HCT116 (cell line): ENCODE data around the gene UTS2R. TPM values are rescaled to one million over a fixed set of nuclear protein-coding genes. Genes with fewer than 3 reads are reported as not detected.

Experiments
- ATAC-seq: fragments of 200-7000 bp; cut with Tn5 transposase; 2 replicates; pipeline ENCODE4 v1.9.1; 2020; ENCODE audit warnings: mild to moderate bottlenecking, moderate library complexity
- BruUV-seq: library from RNA; stranded (reverse); fragments of 400-500 nt; replicated peaks from 2 replicates; lab custom pipeline; 2021; lab: Mats Ljungman, UMichigan
- CTCF ChIA-PET: fragments of 300-600 bp; sonication (Branson Sonifier 250); formaldehyde crosslinking; loops from one replicate; lab custom pipeline; 2021; ENCODE audit warnings: antibody characterized with exemption; lab: Charles Lee
- POLR2A ChIA-PET: fragments of 300-600, 350-600 bp; sonication (Branson Sonifier 250); formaldehyde crosslinking; loops from one replicate; lab custom pipeline; 2021; ENCODE audit warnings: antibody characterized with exemption; lab: Charles Lee
- RAD21 ChIA-PET, 2 experiments: fragments of 300-600 bp; sonication (Branson Sonifier 250); formaldehyde crosslinking; loops; one replicate each; lab custom pipeline; 2023; ENCODE audit warnings: low total read pairs in 2 of 2; ENCODE audit not compliant: uncharacterized antibody in 2 of 2, unreplicated experiment in 2 of 2, low non-redundant PET in 1 of 2; lab: Charles Lee
- DNase-seq: peaks from one replicate; pipeline ENCODE4 v3.0.0-alpha.2; 2010; ENCODE audit warnings: low read depth, low spot score
- H2AFZ ChIP-seq: fragments of 200-600 bp; shearing (Covaris generic), sonication (generic); 2 replicates; pipeline ENCODE4 v1.6.1; 2017; ENCODE audit warnings: low read depth, mixed run types, mixed read lengths, antibody characterized with exemption, low read length; ENCODE audit not compliant: poor library complexity, severe bottlenecking
- H3K27ac ChIP-seq: 2 replicates; pipeline ENCODE4 v1.5.1; 2012; ENCODE audit warnings: low read depth, low read length
- H3K27me3 ChIP-seq: fragments of 200-600 bp; sonication (generic); 2 replicates; pipeline ENCODE4 v1.6.1; 2016; ENCODE audit warnings: mixed run types, low read length, mixed read lengths; ENCODE audit not compliant: insufficient read depth
- H3K36me3 ChIP-seq, 2 experiments: fragments of 200-500 bp in 1 of 2; fragments of 200-600 bp in 1 of 2; sonication (Bioruptor generic) in 1 of 2; sonication (generic) in 1 of 2; 2 replicates each; pipeline versions ENCODE4 v1.5.1 to v1.6.1; 2014 to 2016; ENCODE audit warnings: low read length in 2 of 2, inconsistent platforms in 1 of 2, mixed read lengths in 1 of 2, mixed run types in 1 of 2; ENCODE audit not compliant: insufficient read depth in 2 of 2, control insufficient read depth in 1 of 2
- H3K4me1 ChIP-seq, 2 experiments: fragments of 200-600 bp in 1 of 2; sonication (generic) in 1 of 2; 2 replicates each; pipeline versions ENCODE4 v1.5.1 to v1.6.1; 2012 to 2017; ENCODE audit warnings: low read length in 2 of 2, inconsistent platforms in 1 of 2, mild to moderate bottlenecking in 1 of 2, mixed read lengths in 1 of 2, mixed run types in 1 of 2, moderate library complexity in 1 of 2; ENCODE audit not compliant: insufficient read depth in 2 of 2, control insufficient read depth in 1 of 2
- H3K4me2 ChIP-seq: fragments of 200-600 bp; sonication (generic); 2 replicates; pipeline ENCODE4 v1.6.1; 2017; ENCODE audit warnings: mixed run types, low read length, mixed read lengths
- H3K4me3 ChIP-seq, 2 experiments: fragments of 200-600 bp in 1 of 2; sonication (generic) in 1 of 2; replicated peaks in 1 of 2; 2 replicates each; pipeline ENCODE4 v1.5.1; 2011 to 2016; ENCODE audit warnings: low read length in 2 of 2, control low read depth in 1 of 2, low read depth in 1 of 2, mild to moderate bottlenecking in 1 of 2, mixed read lengths in 1 of 2, mixed run types in 1 of 2
- H3K79me2 ChIP-seq: fragments of 200-600 bp; sonication (generic); 2 replicates; pipeline ENCODE4 v1.6.1; 2017; ENCODE audit warnings: mild to moderate bottlenecking, mixed run types, low read length, moderate library complexity, mixed read lengths; ENCODE audit not compliant: insufficient read depth
- H3K9ac ChIP-seq: fragments of 200-600 bp; sonication (generic); 2 replicates; pipeline ENCODE4 v1.6.1; 2016; ENCODE audit warnings: low read length, mixed read lengths
- H3K9me2 ChIP-seq: fragments of 200-600 bp; sonication (generic), shearing (Covaris generic); 2 replicates; pipeline ENCODE4 v1.6.1; 2017; ENCODE audit warnings: mixed run types, mild to moderate bottlenecking, moderate library complexity; ENCODE audit not compliant: insufficient read depth
- H3K9me3 ChIP-seq, 2 experiments: fragments of 200-500 bp in 1 of 2; fragments of 200-600 bp in 1 of 2; sonication (Bioruptor generic) in 1 of 2; sonication (generic) in 1 of 2; 2 replicates each; pipeline ENCODE4 v1.6.1; 2014 to 2017; ENCODE audit warnings: low read length in 2 of 2, mixed read lengths in 2 of 2, inconsistent platforms in 1 of 2, low read depth in 1 of 2, mild to moderate bottlenecking in 1 of 2, mixed run types in 1 of 2, moderate library complexity in 1 of 2; ENCODE audit not compliant: control insufficient read depth in 1 of 2, insufficient read depth in 1 of 2
- H4K20me1 ChIP-seq: fragments of 200-600 bp; sonication (generic), shearing (Covaris generic); 2 replicates; pipeline ENCODE4 v1.6.1; 2017; ENCODE audit warnings: mixed run types, mild to moderate bottlenecking, moderate library complexity; ENCODE audit not compliant: insufficient read depth
- EGR1 ChIP-seq: IDR thresholded peaks from 2 replicates; pipeline ENCODE4 v1.6.1; 2012; ENCODE audit warnings: low read depth
- ELF1 ChIP-seq: IDR thresholded peaks from 2 replicates; pipeline ENCODE4 v1.6.1; 2012; ENCODE audit warnings: low read depth, borderline replicate concordance
- EZH2phosphoT487 ChIP-seq: fragments of 200-600 bp; IDR thresholded peaks from 2 replicates; pipeline ENCODE4 v1.6.1; 2018; ENCODE audit warnings: antibody characterized with exemption, borderline replicate concordance
- FOSL1 ChIP-seq: IDR thresholded peaks from 2 replicates; pipeline ENCODE4 v1.6.1; 2012; ENCODE audit warnings: low read depth
- POLR2A ChIP-seq: IDR thresholded peaks from 2 replicates; pipeline ENCODE4 v1.7.0; 2011; ENCODE audit warnings: borderline replicate concordance; ENCODE audit not compliant: insufficient read depth, insufficient read length; ENCODE audit errors: extremely low read depth
- POLR2AphosphoS5 ChIP-seq: IDR thresholded peaks from 2 replicates; pipeline ENCODE4 v1.6.1; 2011; ENCODE audit warnings: mild to moderate bottlenecking, low read depth, low read length, moderate library complexity
- SIN3A ChIP-seq: IDR thresholded peaks from 2 replicates; pipeline ENCODE4 v1.6.1; 2012; ENCODE audit warnings: low read depth
- SP1 ChIP-seq: IDR thresholded peaks from 2 replicates; pipeline ENCODE4 v1.6.1; 2012; ENCODE audit warnings: low read depth
- SRF ChIP-seq: IDR thresholded peaks from 2 replicates; pipeline ENCODE4 v1.6.1; 2012; ENCODE audit warnings: low read depth
- TCF7L2 ChIP-seq: IDR thresholded peaks from 2 replicates; pipeline ENCODE4 v1.7.0; 2011; ENCODE audit warnings: borderline replicate concordance, inconsistent platforms; ENCODE audit not compliant: insufficient read depth, insufficient read length; ENCODE audit errors: extremely low read depth
- YY1 ChIP-seq: IDR thresholded peaks from 2 replicates; pipeline ENCODE4 v1.6.1; 2011; ENCODE audit warnings: low read length, low read depth, moderate library complexity, mild to moderate bottlenecking; ENCODE audit not compliant: insufficient replicate concordance; ENCODE audit errors: extremely low read depth
- ZFX ChIP-seq: fragments of 450-650 bp; IDR thresholded peaks from 2 replicates; pipeline ENCODE4 v1.6.1; 2017
- intact Hi-C: fragments of 100-400 bp; cut with micrococcal nuclease; formaldehyde crosslinking; loops from 2 replicates; pipeline ENCODE4 v1.10.0; 2022
- total RNA-seq: library from RNA; stranded (reverse); gene quantifications from one replicate; pipeline ENCODE4 v1.2.1, GENCODE V29; 2021; ENCODE audit not compliant: unreplicated experiment
- TF ChIP-seq, protein P1 (sequence below): IDR thresholded peaks from 2 replicates; pipeline ENCODE4 v1.6.1; 2011; ENCODE audit warnings: mild to moderate bottlenecking, low read length, moderate library complexity; ENCODE audit not compliant: insufficient replicate concordance; ENCODE audit errors: extremely low read depth
- TF ChIP-seq, protein P2 (sequence below): IDR thresholded peaks from 2 replicates; pipeline ENCODE4 v1.6.1; 2012

Gene UTS2R
- total RNA-seq, 1 experiment from 2014 or later, result not detected

DNA sequence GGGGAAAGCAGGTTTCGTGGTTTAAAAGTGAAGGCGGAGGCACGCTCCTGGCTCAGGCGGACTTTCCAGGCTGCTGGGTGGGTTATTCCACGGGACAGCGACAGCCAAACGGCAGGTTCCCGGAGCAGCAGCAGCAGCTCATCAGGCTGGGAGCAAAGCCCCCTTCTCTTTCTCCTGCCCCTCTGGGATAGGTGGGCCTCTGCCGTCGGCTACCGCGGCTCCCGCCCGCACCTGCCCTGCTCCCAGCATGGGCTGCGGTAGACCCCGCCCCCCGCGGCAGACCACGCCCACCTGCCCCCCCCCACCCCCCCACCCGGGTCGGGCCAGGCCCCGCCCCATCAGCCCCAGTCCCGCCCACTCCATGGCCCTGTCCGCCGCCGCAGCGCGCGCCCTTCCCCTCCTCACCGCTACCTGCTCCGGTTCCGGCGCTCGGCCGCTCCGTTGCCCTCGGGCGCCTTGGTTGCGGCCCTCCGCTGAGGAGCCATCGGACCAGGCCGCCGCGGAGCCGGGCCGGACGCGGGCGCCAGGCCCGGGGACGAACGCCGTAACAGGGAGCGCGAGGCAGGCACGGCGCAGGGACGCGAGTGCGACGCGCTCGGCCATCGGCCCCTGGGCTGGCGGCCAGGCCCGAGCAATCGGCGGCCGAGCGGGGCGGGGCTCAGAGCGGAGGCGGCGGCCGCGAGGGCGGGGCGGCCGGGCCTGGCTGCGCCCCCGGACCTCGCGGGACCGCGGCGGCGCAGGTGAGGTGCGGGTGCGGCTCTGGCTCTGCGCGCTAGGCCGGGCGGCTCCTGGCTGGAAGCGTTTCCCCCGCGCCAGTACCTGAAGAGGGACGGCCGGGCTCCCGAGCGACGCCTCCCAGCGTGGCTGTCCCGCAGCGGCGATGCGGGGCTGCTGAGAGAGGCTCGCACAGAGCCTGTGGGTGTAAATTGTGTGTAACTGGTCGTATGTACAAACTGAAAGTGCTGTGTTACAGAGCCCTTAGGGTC lies 46.7 kb downstream of the UTS2R start, which contains the start of the genes HEXD and OGFOD3:
TSS of gene HEXD (plus strand) at position 347 of the 986 bp plus-strand sequence. CDS start 1,453 bp downstream, outside the sequence.
TSS of gene OGFOD3 (minus strand) at position 586 of the 986 bp plus-strand sequence. CDS start at position 485, 101 bp downstream.
- RAD21 ChIA-PET, result no interaction called here
- Histone ChIP-seq H3K36me3 (peaks cover 0 to 3% of the 10 kb centered on the region in 2 experiments; a peak in 1 of 4 replicates), H3K9me3 (peaks cover 0 to 2% of the 10 kb centered on the region in 2 experiments; a peak in 1 of 4 replicates), H3K4me2 (peak within 1 kb of the TSS; percentile 92), H2AFZ (no peak within 1 kb of the TSS), H3K27me3 (no peaks in the 10 kb centered on the region), H3K9me2 (no peaks in the 10 kb centered on the region), H3K79me2 (no peaks in the 10 kb centered on the region), H3K27ac (peak within 1 kb of the TSS; percentile 98), H3K4me3 (peak within 1 kb of the TSS; percentile 65 to 81), H3K9ac (peak within 1 kb of the TSS; percentile 75), H3K4me1 (peaks cover 7 to 23% of the 10 kb centered on the region in 2 experiments), H4K20me1 (peaks cover 6% of the 10 kb centered on the region; the same call in 1 of the 2 replicates)
- peak; percentile 67 for TF ChIP-seq TCF7L2
- TF ChIP-seq SP1, result peak; percentile 85
- TF ChIP-seq FOSL1, result no peak
- 0 out of 2 replicates have a peak, but pooled peaks have one; percentile 37 for TF ChIP-seq EGR1
- TF ChIP-seq EZH2phosphoT487, result no peak
- TF ChIP-seq, protein P1, sequence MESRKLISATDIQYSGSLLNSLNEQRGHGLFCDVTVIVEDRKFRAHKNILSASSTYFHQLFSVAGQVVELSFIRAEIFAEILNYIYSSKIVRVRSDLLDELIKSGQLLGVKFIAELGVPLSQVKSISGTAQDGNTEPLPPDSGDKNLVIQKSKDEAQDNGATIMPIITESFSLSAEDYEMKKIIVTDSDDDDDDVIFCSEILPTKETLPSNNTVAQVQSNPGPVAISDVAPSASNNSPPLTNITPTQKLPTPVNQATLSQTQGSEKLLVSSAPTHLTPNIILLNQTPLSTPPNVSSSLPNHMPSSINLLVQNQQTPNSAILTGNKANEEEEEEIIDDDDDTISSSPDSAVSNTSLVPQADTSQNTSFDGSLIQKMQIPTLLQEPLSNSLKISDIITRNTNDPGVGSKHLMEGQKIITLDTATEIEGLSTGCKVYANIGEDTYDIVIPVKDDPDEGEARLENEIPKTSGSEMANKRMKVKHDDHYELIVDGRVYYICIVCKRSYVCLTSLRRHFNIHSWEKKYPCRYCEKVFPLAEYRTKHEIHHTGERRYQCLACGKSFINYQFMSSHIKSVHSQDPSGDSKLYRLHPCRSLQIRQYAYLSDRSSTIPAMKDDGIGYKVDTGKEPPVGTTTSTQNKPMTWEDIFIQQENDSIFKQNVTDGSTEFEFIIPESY, result peak; percentile 62
- TF ChIP-seq, protein P2, sequence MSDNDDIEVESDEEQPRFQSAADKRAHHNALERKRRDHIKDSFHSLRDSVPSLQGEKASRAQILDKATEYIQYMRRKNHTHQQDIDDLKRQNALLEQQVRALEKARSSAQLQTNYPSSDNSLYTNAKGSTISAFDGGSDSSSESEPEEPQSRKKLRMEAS, result peak; percentile 90
- TF ChIP-seq ELF1, result no peak
- peak; percentile 92 for TF ChIP-seq YY1
- peak; percentile 73 for TF ChIP-seq POLR2AphosphoS5
- peak; percentile 77; the same call in 1 of the 2 replicates for TF ChIP-seq SIN3A
- peak; percentile 90 for TF ChIP-seq POLR2A
- TF ChIP-seq SRF, result peak; percentile 96
- peak; percentile 98 for TF ChIP-seq ZFX
- DNase-seq (peak; percentile 68), ATAC-seq (peak; percentile 87)
- intact Hi-C loops, result loop anchor here (10.0 kb wide), 2 partner anchors 137 to 383 kb away; partner anchors contain the start of genes DCXR and RAC3
- POLR2A ChIA-PET, result interaction anchor here (0.6 kb wide), 1 partner anchor 42 kb away, joined by 3 read pairs; no protein-coding TSS in a partner anchor
- BruUV-seq, result no TSS peak
- CTCF ChIA-PET, result no interaction called here
